ENCODE measurements around the gene ZDHHC4.

DNA sequence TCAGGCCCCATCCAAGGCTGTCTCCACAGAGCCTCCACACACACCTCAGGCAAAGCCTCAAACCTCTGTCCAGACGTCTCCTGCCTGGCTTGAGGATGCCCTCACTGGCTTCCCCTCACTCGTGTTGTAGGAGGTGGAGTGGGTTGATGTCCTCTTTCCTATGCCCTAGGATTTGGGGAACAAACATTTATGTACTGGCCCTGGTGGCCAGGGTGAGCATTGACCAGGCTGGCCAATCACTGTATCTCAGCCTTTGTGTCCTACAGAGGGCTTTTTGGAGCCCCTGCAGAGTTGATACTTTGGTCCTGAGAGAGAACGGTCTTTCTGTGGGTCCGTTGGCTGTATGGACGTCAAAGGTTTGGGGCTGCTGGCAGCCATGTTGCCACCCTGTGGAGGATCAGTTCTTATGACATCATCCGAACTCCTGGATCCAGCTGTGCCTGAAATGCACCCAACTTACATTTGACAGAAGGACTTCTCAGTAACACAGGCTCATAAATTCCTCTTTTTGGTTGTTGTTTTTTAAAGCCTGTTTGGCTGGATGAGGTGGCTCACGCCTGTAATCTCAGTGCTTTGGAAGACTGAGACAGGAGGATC, 23.7 kb upstream of the ZDHHC4 start:
- TF ChIP-seq, protein P1, sequence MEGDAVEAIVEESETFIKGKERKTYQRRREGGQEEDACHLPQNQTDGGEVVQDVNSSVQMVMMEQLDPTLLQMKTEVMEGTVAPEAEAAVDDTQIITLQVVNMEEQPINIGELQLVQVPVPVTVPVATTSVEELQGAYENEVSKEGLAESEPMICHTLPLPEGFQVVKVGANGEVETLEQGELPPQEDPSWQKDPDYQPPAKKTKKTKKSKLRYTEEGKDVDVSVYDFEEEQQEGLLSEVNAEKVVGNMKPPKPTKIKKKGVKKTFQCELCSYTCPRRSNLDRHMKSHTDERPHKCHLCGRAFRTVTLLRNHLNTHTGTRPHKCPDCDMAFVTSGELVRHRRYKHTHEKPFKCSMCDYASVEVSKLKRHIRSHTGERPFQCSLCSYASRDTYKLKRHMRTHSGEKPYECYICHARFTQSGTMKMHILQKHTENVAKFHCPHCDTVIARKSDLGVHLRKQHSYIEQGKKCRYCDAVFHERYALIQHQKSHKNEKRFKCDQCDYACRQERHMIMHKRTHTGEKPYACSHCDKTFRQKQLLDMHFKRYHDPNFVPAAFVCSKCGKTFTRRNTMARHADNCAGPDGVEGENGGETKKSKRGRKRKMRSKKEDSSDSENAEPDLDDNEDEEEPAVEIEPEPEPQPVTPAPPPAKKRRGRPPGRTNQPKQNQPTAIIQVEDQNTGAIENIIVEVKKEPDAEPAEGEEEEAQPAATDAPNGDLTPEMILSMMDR (IDR thresholded peaks at IDR 0.05): no peak
- TF ChIP-seq POLR2A (IDR thresholded peaks at IDR 0.05): no peak
